Astrocyte (in vitro differentiated cells and primary cell): ENCODE measurements around the gene CCDC81.
A peak's percentile ranks its signal among the peaks of the same experiment; 100 is the strongest.

Experiments used
- EZH2 ChIP-seq: IDR thresholded peaks from 2 replicates; pipeline ENCODE4 v1.6.1; 2012; ENCODE audit warnings: mild to moderate bottlenecking, low read length, inconsistent platforms; ENCODE audit not compliant: insufficient read depth
- TF ChIP-seq, protein P1 (sequence below): IDR thresholded peaks from 2 replicates; pipeline ENCODE4 v1.5.1; 2011; ENCODE audit warnings: low read depth, mild to moderate bottlenecking, inconsistent platforms, low read length, moderate library complexity; ENCODE audit not compliant: insufficient read depth

DNA sequence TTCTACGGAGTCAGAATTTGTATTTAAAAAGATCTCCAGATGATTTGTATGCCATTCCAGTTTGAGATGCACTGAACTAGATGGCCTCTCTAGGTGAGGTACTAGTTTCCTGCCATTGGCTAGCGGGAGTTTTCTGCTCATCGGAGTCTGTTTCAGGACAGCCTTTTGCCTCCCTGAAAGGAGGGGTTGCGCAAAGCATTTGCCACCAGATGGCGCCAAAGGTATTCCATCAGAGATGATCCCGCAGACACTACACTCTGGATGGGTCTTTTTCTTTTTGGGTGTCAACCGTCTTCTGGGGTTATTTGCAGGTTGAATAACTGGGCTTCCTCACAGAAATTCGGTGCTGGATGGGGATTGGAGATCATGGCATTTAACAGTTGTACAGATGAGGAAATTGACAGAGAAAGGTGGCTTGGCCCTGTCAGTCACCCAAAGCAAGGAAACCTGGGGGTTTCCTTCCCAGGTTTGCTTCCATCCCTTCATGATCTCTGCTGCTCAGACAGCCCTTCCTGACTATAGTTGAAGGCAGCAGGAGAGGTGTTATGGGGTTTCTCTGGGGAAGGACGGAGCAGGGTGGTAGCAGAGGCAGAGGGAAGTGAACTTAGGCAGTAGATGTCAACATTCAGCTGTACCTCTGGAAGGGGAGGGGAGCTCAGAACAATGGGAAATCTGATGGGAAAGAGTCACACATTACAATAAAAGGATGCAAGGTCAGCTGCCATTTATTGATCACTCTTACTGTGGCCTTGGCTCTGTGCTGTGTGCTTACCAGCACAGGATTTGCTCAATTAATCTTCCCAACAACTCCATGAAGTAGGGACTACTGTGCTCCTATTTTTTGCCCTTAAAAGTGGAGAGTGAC lies 81.6 kb downstream of the CCDC81 start:
- TF ChIP-seq, protein P1, sequence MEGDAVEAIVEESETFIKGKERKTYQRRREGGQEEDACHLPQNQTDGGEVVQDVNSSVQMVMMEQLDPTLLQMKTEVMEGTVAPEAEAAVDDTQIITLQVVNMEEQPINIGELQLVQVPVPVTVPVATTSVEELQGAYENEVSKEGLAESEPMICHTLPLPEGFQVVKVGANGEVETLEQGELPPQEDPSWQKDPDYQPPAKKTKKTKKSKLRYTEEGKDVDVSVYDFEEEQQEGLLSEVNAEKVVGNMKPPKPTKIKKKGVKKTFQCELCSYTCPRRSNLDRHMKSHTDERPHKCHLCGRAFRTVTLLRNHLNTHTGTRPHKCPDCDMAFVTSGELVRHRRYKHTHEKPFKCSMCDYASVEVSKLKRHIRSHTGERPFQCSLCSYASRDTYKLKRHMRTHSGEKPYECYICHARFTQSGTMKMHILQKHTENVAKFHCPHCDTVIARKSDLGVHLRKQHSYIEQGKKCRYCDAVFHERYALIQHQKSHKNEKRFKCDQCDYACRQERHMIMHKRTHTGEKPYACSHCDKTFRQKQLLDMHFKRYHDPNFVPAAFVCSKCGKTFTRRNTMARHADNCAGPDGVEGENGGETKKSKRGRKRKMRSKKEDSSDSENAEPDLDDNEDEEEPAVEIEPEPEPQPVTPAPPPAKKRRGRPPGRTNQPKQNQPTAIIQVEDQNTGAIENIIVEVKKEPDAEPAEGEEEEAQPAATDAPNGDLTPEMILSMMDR = peak; percentile 93
- no peak for TF ChIP-seq EZH2
